HL-60/S4 (cell line): ENCODE data around the gene CIAO2A.
"Not testable (repeated sequence)": the region's sequence is repeated elsewhere in the genome, so short reads cannot be mapped to it uniquely, and the experiment has no call there.

Experiments used
- in situ Hi-C: fragments of 300-500 bp; cut with MboI; formaldehyde crosslinking; loops from 2 replicates; pipeline ENCODE4 v1.14.3; 2022; ENCODE audit warnings: low sequenced_read_pairs

The CIAO2A gene, protein sequence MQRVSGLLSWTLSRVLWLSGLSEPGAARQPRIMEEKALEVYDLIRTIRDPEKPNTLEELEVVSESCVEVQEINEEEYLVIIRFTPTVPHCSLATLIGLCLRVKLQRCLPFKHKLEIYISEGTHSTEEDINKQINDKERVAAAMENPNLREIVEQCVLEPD

DNA sequence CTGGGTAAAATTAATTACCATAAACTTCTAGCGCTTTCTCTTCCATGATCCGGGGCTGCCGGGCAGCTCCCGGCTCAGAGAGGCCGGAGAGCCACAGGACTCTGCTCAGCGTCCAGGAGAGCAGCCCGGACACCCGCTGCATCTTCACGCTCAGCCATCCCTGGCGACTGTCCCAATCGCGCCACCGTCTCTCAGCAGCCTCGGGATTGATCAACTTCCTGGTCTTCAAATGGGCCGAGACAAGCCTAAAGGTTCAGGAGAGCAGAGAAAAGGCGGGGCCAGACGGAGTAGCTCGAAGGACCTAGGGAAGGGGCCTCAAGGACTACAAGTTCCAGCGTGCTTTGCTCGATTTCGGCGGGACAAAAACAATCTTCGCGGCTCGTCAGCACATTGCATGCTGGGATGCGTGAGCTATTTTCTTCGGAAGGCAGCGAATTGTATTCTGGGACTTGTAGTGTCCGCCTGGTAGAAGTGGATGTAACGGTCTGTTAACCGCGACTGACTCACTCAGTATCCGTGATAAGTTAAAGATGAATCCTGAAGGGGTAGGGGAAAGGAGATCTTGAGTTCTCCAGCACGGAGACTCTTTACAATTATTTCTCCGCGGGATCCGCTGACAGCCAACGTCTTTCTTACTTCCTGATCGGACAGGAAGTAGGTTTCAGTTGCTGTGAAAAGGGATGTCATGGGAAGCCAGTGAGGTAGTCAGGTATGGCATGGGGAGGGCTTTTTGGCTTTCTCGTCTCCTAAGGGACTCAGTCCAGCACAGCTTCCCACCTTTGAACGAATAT is at the start of gene CIAO2A:
Gene CIAO2A, minus strand, starts transcription at position 212 of the 791 bp plus-strand sequence. Its CDS starts 70 bp downstream, at position 142.
- in situ Hi-C loops: no loop called here

DNA sequence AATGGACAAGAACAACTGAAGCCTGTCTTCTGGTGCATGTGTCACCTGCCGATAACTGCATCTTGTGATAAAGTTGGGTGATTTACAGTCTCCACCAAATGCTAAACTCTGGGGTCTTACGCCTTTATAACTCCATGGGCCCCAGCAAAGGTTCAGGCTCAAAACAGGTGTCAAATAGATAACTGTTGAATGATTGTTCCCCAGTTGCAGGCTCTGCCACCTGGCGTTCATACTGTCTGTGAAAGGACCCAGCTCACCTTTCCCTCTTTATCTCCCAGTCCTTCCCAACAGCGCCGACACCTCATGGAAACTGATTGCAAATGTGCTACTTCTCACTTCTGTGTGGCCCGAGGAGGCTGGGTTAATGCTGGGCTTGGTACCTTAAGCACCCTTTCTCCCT is 49.6 kb upstream of the CIAO2A start:
- in situ Hi-C loops: no loop called here

DNA sequence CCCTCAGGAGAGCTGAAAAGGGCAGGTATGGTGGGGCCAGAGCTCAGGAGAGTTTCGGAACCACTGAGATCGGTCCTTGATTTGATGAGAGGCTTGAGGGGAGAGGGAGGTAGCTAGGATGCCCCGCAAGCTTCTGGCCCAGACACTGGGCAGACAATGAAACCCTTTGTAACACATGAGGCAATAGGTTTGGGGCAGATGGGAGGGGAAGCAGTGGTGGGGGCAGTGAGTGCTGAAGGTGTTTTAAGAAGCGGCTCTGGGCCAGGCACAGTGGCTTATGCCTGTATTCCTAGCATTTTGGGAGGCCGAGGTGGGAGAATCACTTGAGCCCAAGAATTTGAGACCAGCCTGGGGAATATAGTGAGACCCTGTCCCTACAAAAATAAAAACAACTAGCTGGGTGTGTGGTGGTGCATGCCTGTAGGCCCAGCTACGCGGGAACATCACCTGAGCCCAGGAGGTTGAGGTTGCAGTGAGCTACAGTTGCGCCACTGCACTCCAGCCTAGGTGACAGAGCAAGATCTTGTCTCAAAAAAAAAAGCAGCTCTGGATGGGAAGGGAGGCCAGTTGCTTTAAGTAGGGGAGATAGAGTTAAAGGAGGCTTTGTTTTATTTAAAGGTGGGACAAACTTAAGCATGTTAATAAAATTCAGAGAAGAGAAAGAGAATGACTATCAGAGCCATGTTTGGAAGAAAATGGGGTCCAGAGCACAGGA is 48.3 kb upstream of the CIAO2A start:
- in situ Hi-C loops: no loop called here

DNA sequence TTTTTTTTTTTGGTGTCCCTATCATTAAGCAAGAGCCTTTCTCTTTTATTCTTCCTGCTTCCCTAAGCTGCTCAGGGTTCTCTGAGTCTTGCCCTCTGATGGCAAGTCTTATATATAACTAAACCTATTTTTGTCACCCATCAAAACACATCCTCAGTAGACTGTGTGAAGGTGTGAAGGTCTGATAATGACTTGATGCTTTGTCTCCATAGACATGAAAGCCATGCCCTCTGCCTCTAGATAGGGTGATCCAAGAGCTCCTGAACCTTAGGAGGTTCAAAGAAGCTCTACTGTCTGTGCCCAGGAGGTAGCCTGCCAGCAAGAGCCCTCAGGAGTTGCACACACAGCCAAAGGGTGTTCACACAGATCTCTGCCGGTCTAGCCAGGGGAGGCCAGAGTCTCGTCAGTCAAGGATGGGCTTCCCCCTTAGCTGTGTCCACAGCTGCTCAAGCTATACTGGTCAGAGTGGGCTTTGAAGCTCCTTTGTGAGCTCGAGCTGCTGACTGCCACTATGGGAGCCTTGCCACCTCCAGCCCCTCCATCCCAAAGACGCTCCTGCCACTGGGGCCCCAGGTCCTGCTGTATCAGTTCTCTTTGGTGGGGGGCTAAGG is 44.8 kb upstream of the CIAO2A start:
- in situ Hi-C loops: no loop called here

DNA sequence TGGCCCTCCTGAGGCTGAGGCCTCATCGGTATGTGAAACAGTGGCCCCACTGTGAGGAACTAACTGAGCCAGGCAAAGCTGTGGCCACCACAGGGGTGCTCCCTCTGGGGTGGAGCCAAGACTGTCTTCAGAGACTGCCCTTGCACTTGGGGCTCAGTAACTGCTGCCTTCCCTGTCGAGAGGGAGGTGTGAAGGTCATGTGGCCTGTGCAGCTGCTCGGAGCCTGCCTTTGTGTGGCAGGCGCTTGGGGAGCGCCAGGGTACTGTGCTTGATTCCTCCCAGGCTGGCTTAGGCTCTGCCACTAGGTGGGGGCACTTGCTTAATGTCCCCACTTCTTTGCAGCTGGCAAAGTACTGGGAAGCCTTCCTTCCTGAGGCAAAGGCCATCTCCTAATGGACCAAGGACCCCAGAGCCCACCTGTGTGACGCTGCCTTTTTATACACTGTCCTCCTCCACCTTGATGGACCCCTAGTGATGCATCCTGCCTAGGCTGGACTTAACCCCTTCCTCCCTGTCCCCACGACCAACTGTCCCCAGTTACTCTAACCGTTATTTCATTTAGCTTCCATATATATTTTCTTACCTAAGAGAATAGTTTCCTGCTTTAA is 43.7 kb upstream of the CIAO2A start:
- in situ Hi-C loops: no loop called here

- in situ Hi-C loops: no loop called here
Observed at GRCh38 chr15:64136347-64136746, 42.7 kb upstream of the CIAO2A start.

- in situ Hi-C loops: no loop called here
Observed at GRCh38 chr15:64134345-64134829, 40.7 kb upstream of the CIAO2A start.

DNA sequence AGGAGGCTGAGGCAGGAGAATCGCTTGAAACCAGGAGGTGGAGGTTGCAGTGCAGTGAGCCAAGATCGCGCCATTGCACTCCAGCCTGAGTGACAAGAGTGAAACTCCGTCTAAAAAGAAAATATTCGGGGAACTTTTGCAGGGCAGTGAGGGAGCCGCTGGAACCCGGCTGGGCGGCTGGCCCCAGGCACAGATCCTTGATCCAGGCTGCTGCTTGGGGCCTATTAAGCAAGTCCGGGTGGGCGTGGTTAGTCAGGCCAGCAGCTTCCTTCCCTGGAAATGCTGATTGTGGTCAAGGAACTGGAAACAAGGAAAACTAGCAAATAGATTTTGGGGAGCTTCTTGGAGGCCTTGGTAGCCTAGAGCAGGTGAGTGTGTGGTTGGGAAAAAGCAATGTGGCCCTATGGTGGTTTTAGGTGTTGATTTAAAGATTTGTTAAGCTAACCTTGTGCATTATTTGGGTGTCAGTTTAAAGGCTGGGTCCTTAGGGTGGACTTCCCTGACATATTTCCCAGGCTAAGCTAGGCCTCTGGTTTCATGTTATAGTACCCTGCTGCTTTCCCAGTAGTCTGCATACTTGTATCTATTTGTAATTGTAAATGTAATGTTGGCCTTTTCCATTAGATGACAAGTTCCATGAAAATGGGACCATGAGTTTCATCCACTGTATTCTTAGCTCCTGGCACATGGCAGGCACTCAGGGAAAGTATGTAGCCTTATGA is 40.1 kb upstream of the CIAO2A start:
- in situ Hi-C loops: no loop called here

DNA sequence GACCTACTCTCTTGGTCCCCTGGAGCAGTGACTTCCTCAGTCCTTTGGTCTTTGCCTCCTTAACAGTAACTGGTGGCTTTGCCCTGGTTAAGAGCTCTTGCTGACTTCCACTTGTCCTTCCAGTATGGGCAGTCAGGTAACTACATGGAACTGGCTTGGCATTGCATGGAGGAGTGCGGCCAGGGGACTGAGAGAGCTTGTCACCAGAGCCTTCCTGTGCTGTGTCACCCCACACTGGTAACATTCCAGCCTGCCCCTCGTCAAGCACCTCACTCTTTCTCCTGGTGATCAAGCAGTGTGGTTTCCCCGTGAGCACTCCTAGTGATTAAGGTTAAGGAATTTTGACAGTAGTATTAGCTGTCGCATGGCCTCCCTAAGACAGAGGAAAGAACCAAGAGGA is 38.6 kb upstream of the CIAO2A start:
- in situ Hi-C loops: no loop called here

- in situ Hi-C loops: no loop called here
Observed at GRCh38 chr15:64131547-64131946, 37.9 kb upstream of the CIAO2A start.

GRCh38 chr15:64130159-64130558 is 36.5 kb upstream of the CIAO2A start:
- in situ Hi-C loops: no loop called here

- in situ Hi-C loops: no loop called here
Observed at GRCh38 chr15:64127521-64128270, 34.1 kb upstream of the CIAO2A start.

DNA sequence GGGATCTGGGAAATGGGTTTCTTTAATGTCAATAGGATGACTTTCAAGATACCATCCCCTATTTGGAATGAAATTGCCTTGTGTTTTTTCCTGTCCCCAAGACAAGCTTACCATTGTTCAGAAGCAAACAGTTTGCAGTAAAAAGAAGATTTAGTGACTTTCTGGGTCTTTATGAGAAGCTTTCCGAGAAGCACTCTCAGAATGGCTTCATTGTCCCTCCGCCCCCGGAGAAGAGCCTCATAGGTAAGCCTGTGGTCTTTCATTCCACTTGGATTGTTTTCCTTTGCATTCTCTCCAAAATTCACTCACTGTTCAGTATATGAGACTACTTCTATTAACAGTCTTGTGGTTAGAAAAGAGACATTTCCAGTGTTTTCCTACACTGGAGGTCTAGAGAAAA is 32.3 kb upstream of the CIAO2A start:
- in situ Hi-C loops: no loop called here

DNA sequence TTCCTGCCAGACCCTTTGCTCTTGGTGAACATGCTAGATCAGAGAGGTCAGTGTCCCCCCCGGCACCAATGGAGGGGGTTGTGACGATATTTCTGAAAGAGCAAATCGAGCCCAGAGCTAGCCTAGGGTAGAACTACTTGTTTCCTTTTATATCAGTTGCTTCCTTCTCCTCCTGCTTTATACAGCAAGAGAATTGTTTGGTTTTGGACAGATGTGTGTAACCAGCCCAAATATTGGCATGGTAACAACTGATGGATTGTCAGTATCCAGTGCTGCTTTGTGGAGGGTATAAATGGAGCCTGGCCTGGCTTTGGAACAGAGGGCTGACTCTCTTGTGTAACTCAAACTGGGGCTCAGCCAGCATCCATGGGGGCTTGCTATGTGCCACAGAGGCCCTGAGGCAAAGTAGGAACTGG is 29.3 kb upstream of the CIAO2A start:
- in situ Hi-C loops: no loop called here

GRCh38 chr15:64122444-64122843 is 28.8 kb upstream of the CIAO2A start:
- in situ Hi-C loops: no loop called here

GRCh38 chr15:64121614-64122013 is 28.0 kb upstream of the CIAO2A start:
- in situ Hi-C loops: no loop called here

GRCh38 chr15:64120322-64120721 is 26.7 kb upstream of the CIAO2A start:
- in situ Hi-C loops: not testable (repeated sequence)

DNA sequence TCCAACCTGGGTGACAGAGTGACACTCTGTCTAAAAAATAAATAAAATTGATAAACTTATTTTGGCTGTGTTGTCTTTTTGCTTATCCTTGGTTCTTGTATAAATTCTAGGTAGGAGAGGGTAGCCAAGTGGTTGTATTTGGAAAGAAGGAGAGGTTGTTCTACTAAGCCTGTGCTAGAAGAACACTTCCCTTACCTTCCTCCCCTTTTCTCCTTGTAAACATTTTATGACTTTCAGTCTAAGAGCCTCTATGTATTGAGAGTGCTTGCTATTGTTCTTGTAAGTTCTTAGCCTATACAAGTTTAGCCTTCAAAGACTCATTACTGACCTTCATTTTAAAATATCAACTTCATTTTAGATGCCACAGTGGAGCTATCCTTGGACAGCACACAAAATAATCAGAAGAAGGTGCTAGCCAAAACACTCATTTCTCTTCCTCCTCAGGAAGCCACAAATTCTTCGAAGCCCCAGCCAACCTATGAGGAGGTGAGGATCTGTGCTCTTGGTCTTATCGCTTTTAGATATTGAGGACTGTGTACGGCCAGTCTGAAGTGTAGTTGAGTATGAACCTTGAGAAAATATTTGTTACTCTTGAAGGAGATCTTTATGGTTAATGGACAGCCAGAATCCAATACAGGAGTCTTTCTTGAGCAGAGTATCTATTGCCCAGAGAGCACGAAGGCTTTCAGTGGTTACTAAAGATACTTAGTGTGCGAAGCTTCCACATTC is 24.3 kb upstream of the CIAO2A start:
- in situ Hi-C loops: no loop called here

- in situ Hi-C loops: no loop called here
Observed at GRCh38 chr15:64112904-64113303, 19.3 kb upstream of the CIAO2A start.
